GM18868 (cell line): ENCODE data around the gene CSNK1E.

Source experiments
- ATAC-seq: cut with Tn5 transposase; IDR thresholded peaks from one replicate; pipeline ENCODE4 v1.9.1; 2021; ENCODE audit warnings: mild to moderate bottlenecking, moderate library complexity; ENCODE audit not compliant: unreplicated experiment

Gene CSNK1E

DNA sequence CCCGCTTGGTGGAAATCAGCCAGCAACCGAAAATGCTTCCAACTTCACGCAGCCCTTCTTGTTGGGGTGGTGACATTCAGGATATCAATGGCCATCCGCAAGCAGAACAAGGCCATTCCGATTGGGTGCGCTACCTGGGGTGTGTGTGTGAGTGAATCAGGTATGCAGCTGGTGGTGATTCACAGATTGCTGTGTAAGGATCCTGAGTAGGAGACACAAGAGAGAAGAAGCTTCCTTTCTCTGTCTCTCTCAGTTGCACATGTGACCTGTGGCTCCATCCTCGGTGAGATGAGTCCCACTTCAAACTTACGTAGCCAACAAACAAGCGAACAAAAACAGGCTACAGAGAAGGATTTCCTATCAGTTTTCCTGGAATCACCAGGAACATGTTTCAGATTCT lies 34.8 kb downstream of the CSNK1E start:
- no peak for ATAC-seq

DNA sequence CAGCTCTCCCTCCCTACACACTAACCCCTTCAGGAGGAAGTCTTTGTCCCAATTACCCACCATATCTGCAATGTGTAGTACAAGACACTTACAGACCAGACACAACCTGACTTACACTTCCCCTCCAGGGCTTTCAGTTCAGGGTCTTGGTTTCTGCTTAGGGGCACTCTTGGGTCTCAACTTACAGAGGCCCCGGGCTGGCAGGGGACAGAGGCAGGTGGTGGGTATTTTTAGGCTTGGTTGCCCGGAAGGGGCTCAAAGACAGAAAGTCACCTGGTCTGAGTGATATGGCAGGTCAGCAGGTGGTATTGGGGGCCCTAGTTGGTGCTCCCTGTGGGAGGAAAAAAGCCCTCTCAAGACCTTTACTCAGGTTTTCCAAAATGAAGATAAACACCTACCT lies 41.1 kb downstream of the CSNK1E start:
- ATAC-seq, result no peak

DNA sequence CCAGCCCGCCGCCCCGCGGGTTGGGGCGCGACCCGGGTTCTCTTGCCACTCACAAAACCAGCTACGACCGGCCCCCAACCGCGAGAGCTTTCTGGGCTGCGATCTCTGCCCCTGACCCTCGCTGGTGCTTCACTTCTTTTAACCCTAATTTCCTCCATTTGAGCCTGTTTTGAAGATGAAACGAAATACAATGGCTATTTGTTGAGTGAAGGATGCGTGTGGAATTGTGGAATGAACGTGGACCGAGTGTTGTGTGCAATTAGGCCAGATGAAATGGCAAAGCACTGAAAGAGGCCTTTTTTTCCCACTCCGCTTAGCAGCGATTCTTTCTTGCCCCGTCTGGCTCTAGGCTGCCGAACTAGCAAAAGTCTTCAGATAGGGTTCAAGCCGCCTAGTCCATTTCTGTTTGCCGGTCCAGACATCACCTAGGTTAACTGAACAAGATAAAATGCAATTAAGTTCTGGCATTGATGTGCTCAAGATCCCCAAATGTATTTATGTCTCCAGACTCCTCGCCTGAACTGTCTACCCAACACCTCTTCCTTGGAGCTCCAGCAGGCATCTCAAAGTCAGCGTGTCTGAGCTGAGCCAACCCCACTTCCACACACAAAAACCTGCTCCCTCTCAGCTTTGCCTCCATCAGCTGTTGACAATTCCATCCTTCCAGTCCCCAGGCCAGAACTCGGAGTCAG lies 44.0 kb downstream of the CSNK1E start:
- ATAC-seq, result no peak

DNA sequence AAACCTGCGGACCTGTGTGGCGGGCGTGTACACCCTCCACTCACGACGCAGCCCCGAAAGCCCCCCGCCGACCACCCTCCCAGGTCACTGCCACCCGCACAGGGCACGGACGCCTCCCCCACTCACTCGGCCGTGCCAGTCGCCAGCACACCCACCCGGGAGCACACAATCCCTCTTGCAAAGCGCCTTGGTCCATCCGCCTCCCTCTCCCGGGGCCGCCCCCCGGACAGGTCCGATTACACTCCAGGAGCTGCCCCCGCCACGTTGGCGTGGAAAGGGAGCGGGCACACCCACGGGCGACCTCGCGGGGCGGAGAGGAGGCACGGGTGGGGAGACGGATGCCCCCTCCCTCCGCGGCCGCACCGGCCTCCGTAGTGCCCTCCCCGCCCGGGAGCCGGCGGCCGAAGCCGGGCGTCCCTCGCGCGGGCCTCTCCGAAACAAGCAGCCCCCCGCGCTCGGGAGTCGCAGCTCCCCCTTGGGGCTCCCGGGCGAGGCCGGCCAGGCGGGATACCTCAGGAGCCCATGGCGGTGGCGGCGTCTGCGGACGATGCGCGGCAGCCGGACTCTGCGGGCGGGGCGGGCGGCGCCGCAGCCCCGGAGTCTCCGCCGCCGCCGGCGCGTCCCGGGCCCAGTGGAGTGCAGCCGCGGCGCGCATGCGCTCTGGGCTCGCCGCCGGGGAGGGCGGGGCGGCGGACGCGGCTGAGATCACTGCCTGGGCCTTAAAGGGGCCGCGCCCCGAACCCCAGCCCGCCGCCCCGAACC lies 44.7 kb downstream of the CSNK1E start, which contains the start of gene TMEM184B:
Gene TMEM184B (minus strand): TSS at position 638 of the 762 bp plus-strand sequence. CDS start 25,049 bp downstream, outside the sequence.
- peak; percentile 67 for ATAC-seq

DNA sequence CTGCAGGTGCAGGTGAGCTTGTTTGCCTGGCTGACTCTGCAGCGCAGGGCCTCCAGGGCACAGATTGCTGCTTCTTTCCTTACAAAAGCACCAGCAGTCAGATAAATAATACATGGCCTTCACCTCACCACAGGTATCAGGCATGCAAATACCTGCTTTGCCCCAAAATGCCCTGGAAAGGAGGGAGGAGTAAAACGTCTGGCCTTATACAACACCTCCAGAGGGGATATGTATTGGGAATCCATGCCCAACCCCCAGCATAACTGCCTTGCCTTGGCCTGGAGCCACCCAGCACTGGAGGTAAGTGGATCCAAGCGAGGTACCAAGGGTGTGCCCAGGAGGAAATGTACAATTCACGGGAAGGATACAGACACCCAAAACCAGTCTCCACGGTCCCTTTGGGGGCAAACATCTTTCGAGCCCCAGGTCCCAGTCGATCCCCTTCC lies 45.3 kb downstream of the CSNK1E start:
- ATAC-seq, result no peak

DNA sequence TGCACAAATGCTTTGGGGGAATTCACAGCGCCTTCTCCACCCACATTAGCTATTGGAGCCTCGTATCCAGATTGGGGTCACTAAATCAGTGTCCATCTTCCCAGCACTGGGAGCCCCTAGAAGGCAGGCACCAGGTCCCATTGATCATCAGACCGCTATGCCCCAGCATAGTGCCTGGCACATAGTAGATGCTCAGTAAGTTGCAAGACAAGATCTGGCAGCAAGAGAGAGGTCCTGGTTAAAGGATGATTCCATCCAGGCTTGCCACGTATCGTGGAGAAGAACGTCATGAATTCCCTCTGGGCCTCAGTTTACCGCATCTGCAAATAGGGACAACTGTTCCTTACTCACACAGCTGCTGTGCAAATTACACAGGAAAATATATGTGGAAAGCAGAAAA lies 46.1 kb downstream of the CSNK1E start:
- no peak for ATAC-seq

DNA sequence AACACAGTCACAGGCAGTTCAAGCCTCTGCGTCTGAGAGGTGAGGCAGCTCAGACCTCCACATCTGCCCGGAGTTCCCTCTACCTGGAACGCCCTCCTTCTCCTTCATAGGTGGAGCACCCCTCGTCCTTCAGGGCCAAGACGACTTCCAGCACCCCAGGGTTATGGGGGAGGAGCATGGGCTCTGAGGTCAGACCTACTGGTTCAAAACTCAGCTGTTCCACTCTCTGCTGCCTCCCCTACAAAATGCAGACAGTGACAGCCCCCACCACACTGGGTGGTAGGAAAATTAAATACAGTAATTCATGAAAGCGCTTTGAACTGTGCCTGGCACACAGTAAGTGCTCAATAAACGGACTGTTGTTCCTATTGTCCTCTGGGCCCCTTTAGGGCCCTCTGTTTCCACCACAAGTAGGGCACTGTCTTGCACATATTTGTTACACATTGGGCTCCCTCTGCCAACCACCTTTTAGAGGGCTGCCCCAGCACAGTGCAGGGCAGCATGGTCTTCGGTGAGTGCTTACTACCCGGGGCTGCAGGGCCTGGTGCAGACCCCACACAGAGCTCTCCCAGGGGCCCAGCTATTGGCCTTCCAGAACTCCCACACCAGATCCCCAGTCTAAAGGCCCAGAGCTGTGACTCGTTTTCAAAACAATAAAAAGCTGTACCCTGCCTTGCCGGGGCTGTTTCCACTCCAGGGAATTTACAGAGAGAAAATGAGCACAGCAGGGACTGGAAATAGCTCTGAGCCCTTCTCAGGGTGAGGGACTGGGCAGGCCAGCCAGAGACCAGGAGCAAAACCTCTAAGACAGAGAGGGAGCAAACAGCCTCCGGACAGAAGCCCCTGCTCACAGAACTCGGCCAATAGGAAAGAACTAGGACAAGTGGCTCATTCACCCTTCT lies 46.9 kb downstream of the CSNK1E start:
- ATAC-seq, result no peak

DNA sequence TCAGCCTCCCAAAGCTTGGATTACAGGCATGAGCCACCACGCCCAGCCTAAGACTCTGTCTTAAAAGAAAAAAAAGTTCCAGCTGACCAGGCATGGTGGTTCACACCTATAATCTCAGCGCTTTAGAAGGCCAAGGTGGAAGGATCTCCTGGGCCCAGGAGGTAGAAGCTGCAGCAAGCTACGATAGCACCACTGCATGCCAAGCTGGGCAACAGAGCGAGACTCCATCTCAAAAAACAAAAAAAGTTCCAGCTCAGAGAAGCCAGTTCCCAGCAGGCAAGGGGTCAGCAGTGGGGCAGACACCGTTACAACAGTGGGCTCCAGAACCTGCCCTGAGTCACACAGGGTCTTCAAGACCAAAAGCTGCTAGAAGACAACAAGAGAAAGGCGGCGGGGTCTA lies 47.8 kb downstream of the CSNK1E start:
- ATAC-seq, result no peak

DNA sequence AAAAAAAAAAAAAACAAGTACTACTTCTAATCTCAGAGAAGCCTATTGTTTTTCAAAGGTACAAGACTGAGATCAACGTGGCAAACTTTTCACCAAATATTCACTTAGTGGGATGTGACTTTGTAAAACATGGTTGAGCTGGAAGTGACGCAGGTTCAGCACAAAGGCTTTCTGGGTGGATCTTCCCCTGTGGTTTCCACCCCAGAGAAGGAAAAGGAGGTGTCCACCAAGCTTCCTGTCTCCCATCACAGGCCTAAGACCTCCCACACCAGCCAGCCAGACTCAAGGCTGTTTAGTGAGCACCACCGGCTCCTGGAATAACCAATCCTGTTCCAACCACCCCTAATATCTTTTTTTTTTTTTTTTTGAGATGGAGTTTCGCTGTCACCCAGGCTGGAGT lies 50.1 kb downstream of the CSNK1E start:
- no peak for ATAC-seq

DNA sequence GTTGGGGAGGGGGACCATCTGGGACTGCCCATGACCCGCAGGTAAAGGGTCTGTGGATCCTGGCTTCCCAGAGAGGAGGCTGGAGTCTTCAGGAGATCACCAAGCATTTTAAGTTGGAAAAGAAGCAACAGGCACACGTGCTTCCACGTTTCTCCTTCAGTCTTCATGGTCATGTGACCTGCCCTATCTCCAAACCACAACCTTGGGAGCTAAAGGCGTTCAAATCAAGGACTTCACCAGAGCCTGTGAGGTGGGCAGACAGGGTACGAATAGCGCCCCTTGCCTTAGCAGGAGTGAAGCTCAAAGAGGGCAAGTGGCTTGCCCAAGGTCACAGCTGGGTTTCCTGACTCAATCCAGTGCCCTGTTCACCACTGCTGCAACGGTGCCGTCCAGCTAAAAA lies 51.1 kb downstream of the CSNK1E start:
- no peak for ATAC-seq

DNA sequence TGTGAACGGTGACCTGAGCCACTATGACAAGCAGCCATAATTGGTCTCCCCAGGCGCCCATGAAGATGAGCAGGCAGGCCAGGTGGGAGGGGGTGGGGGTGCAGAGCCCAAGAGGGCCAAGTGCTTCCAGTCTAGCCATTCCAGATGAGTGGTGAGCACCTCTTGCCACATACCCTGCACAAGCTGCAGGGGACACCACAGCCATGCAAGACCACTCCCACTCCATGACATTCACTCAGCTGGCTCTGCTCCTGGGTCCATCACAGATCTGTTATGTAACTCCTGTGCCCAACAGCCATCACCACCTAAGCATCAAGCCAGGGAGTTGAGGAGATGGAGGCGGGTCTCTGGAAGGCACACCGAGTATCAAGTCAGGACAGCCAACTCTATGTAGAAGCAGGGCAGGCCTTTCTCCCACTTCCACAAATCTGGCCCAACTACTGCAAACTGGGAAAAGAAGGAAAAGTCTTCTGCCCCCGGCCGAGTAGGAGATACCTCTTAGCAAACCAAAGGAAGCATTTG lies 52.9 kb downstream of the CSNK1E start:
- no peak for ATAC-seq

DNA sequence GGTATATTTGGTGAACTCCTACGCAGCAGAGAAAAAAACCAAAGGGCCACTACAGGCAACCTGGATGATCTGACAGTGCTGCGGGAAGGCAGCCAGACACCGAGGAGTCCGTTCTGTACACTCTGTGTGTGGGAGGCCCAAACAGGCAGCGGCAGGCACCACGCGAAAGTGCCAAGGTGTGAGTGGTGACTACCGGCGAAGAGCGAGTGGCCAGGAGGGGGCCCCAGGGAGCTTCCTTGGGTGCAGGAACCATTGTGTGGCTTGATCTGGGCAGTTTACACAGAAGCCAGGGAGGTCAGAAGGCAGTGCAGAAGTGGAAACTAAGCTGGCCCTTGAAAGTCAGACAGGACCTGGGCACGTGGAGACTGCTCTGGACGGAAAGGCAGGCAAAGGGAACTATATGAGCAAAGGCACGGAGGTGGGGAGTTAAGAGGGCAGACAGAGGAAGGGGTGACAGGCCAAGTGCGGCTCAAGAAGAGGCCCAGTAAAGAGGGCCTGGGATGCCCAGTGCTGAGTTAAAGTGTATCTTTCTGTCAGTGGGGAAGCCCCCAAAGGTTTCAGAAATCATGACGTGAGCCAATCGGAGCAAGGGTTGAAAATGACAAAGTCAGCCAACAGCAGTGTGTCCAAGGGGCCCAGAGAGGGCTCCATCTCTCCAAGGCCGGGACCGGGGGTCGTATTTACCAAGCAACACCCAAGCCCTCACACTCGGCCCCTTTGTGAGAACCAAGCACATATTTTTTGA lies 55.0 kb downstream of the CSNK1E start:
- no peak for ATAC-seq

DNA sequence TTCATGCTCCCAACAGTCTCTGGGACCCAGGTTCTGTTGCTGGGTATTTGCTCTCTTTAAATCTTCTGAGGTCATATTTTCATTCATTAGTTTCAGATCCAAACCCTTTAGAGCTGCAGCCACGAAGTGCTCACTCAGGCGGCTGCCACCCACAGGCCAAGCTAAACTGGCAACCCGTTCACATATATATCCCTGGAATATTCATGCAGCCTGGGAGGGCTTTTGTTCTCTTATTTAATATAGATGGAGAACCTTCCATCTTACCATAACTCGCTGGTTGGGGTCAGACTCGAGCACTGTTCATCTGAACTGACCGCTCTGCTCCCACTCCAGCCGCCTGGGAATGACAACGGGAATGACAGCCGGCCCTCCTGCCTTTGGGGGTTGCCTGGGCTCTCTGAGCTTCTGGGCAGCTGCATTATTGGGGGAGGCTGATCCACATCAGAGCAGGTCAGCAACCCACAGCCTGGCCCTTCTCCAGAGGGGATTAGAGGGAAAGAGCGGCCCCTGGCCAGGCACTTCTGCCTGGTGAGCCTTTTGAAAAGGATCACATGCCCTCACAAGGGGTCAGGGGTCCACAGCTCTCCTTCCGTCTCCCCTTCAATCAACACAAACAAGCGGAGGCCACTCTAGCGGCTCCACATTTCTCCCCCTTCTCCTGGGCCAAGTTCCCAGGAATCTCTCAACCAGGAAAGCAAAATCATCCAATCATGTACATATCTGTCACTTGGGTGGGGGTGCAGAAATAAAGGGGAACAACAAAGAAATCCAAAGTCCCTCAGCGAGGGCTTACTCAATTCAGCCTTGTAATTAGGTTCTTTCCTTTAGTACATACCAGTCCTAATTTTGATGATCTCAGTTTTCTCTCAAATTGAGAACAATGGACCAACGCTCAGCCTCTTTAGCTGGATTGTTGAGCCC lies 56.2 kb downstream of the CSNK1E start:
- no peak for ATAC-seq

DNA sequence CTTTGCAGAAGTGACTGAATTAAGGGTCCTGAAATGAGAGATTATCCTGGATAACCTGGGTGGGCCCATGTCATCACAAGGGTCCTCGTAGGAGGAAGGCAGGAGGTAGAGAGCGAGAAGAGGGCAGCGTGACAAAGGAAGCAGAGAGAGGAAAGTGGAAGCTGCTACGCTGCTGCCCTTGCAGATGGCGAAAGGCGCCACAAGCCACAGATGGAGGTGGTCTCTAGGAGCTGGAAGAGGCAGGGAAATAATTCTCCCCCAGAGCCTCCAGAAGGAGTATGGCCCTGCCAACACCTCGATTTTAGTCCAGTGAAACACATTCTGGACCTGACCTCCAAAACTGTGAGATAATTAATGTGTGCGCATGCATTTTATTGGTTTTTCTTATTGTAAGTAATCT lies 57.9 kb downstream of the CSNK1E start:
- no peak for ATAC-seq

DNA sequence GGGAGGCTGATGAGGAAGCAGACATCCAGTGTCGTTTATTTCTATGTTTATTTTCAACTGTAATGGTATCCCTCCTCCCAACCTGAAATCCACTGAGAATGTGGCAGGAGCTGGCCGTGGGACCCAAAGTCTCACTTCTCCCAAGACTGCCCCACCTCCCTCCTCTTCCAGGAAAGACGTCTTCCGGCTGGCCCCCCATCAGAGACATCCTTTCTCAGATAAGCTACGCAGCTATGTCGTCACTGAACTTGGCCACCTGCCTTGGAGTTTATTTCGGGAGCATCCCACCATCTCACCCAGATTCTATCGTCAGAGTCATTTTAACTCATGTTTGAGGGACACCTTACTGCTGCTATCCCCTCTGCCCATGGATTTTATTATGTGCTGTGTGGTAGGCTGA lies 58.3 kb downstream of the CSNK1E start:
- ATAC-seq, result no peak

DNA sequence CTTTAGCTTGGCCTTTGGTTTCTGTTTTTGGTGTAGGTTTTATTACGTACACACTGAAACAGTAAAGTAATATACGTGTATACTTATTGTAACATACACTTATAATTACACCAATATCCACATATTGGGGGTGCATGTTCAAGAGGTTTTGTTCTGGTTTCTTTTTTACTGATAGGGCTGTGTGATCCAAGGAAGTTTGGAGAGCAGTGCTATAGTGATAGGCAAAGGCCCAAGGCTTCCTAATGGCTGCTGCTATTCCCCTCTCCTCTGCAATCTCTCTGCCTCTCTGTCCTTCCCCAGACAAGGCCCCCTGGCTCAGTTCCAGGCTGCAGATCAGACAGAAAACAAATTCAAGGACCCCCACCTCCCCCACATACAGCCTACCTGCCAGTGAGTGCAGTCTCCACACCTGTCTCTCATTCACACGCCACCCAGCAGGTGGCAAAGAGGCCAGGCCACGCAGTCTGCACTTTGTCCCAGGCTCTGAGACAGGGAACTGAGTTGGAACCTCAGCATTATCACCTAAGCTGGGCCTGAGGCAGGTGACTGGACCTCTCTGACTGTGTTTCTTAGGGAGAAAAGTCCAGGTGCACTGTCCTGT lies 59.5 kb downstream of the CSNK1E start:
- no peak for ATAC-seq

DNA sequence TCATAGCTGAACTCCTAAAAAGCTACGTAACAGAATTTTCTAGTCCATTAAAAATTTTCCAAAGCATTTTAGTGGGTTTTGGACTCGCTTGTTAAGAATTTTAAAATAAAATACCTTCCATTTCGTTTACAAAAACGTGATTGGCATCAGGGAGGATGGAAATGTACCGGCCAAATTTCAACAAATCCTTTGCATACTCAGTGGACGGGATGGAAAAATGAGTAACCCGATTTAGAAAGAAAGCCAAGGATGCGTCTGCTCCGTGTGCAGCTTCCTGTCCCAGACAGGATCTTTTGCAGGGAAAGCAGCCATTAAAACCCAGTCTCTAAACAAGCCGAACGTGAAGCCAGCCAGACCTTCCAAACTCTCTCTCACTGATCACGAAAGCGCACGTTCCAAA lies 60.1 kb downstream of the CSNK1E start:
- no peak for ATAC-seq

DNA sequence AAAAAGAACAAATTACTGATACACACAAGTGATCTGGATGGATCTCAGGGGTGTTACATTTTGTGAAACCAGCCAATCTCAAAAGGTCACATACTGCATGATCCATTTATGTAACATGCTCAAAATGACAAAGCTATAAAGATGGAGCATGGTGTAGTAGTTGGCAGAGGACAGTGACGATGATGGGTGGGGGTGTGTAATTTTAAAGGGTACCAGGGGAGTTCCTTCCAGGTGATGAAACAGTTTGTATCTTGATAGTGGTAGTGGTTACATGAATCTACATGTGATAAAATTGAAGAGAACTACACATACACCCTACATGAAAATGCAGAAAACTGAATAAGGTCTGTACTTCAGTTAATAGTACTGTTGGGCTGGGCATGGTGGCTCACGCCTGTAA lies 61.5 kb downstream of the CSNK1E start:
- ATAC-seq, result no peak

DNA sequence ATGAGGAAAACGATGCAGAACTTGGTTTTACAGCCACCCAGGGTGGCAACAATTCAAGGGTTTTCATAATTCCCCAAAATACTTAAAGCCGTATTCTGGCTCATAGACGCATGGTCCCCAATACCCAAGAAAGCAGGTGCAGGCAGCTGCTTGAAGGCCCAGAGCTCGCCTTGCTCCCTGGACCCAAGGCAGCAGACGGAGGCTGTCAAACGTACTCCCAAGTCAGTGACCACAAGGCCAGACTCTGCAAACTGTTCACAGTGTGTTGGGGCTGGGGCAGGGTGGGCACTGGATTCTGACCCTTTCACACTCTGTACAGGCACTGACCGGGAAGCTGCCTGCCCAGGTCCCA lies 65.9 kb downstream of the CSNK1E start:
- no peak for ATAC-seq
